Liver (tissue), 9 donors: ENCODE measurements around the gene KIAA1143. TPM values are rescaled to one million over a fixed set of nuclear protein-coding genes. Genes with fewer than 3 reads are reported as not detected.

Experiments
- DNase-seq: peaks from one replicate; pipeline ENCODE4 v3.0.0-alpha.2; 2017; ENCODE audit warnings: low spot score
- H3K27ac ChIP-seq, 2 donors: one replicate each; pipeline ENCODE4 v1.7.0; 2013; ENCODE audit warnings: inconsistent platforms in 2 of 2, low read length in 2 of 2, control low read depth in 1 of 2, low read depth in 1 of 2, mild to moderate bottlenecking in 1 of 2
- H3K27me3 ChIP-seq, 4 donors: one replicate each; pipeline versions ENCODE4 v1.6.1 to v1.7.0; 2013; ENCODE audit warnings: low read length in 3 of 4, inconsistent platforms in 1 of 4, mild to moderate bottlenecking in 1 of 4, moderate library complexity in 1 of 4; ENCODE audit not compliant: control insufficient read depth in 4 of 4, insufficient read depth in 4 of 4
- H3K36me3 ChIP-seq, 4 donors: one replicate each; pipeline versions ENCODE4 v1.6.1 to v1.7.0; 2013; ENCODE audit warnings: low read length in 3 of 4, mild to moderate bottlenecking in 3 of 4, low read depth in 1 of 4, moderate library complexity in 1 of 4; ENCODE audit not compliant: control insufficient read depth in 4 of 4, insufficient read depth in 3 of 4
- H3K4me1 ChIP-seq, 4 donors: one replicate each; pipeline versions ENCODE4 v1.6.1 to v1.7.0; 2013; ENCODE audit warnings: low read length in 3 of 4, mild to moderate bottlenecking in 3 of 4, moderate library complexity in 1 of 4; ENCODE audit not compliant: control insufficient read depth in 4 of 4, insufficient read depth in 4 of 4
- H3K4me3 ChIP-seq, 3 donors: one replicate each; pipeline versions ENCODE4 v1.6.1 to v1.7.0; 2013; ENCODE audit warnings: low read length in 3 of 3, control low read depth in 1 of 3, low read depth in 1 of 3, mild to moderate bottlenecking in 1 of 3
- H3K9ac ChIP-seq, 2 donors: one replicate each; pipeline ENCODE4 v1.7.0; 2013; ENCODE audit warnings: low read length in 2 of 2, mild to moderate bottlenecking in 2 of 2, moderate library complexity in 2 of 2, control low read depth in 1 of 2, low read depth in 1 of 2
- H3K9me3 ChIP-seq, 4 donors: one replicate each; pipeline versions ENCODE4 v1.6.1 to v1.7.0; 2013; ENCODE audit warnings: low read length in 3 of 4; ENCODE audit not compliant: control insufficient read depth in 4 of 4
- EGR1 ChIP-seq, 2 donors: IDR thresholded peaks; 2 replicates each; pipeline ENCODE4 v1.6.1; 2016 to 2018; ENCODE audit warnings: antibody characterized with exemption in 2 of 2, low read depth in 2 of 2
- FOXA1 ChIP-seq: IDR thresholded peaks from 2 replicates; pipeline ENCODE4 v1.6.1; 2016; ENCODE audit warnings: antibody characterized with exemption
- FOXA2 ChIP-seq: IDR thresholded peaks from 2 replicates; pipeline ENCODE4 v1.6.1; 2016; ENCODE audit warnings: antibody characterized with exemption
- GABPA ChIP-seq, 2 donors: IDR thresholded peaks in 1 of 2; conservative IDR thresholded peaks in 1 of 2; 2 replicates each; pipeline ENCODE4 v1.6.1; 2016; ENCODE audit warnings: antibody characterized with exemption in 2 of 2, mild to moderate bottlenecking in 1 of 2, moderate library complexity in 1 of 2
- HNF4A ChIP-seq, 2 donors: conservative IDR thresholded peaks; 2 replicates each; pipeline ENCODE4 v1.6.1; 2016; ENCODE audit warnings: antibody characterized with exemption in 2 of 2, mild to moderate bottlenecking in 2 of 2
- HNF4G ChIP-seq: IDR thresholded peaks from 2 replicates; pipeline ENCODE4 v1.6.1; 2016; ENCODE audit warnings: antibody characterized with exemption
- JUND ChIP-seq, 2 donors: IDR thresholded peaks; 2 replicates each; pipeline ENCODE4 v1.6.1; 2016; ENCODE audit warnings: antibody characterized with exemption in 2 of 2
- NR2F2 ChIP-seq: IDR thresholded peaks from 2 replicates; pipeline ENCODE4 v1.6.1; 2016; ENCODE audit warnings: antibody characterized with exemption
- RAD21 ChIP-seq, 2 donors: IDR thresholded peaks; 2 replicates each; pipeline ENCODE4 v1.6.1; 2016; ENCODE audit warnings: antibody characterized with exemption in 2 of 2, mild to moderate bottlenecking in 2 of 2
- RXRA ChIP-seq, 2 donors: IDR thresholded peaks; 2 replicates each; pipeline ENCODE4 v1.6.1; 2017 to 2018; ENCODE audit warnings: antibody characterized with exemption in 2 of 2, mild to moderate bottlenecking in 1 of 2
- SP1 ChIP-seq: IDR thresholded peaks from 2 replicates; pipeline ENCODE4 v1.6.1; 2018; ENCODE audit warnings: antibody characterized with exemption, mild to moderate bottlenecking
- TAF1 ChIP-seq: conservative IDR thresholded peaks from 2 replicates; pipeline ENCODE4 v1.6.1; 2016; ENCODE audit warnings: antibody characterized with exemption, mild to moderate bottlenecking
- YY1 ChIP-seq: IDR thresholded peaks from 2 replicates; pipeline ENCODE4 v1.6.1; 2016; ENCODE audit warnings: antibody characterized with exemption, mild to moderate bottlenecking
- WGBS: extraction: QIAGEN DNeasy Blood & Tissue Kit; methylation state at CpG from one replicate; pipeline ENCODE4 v1.1.7; 2013; 5-methylcytosine and 5-hydroxymethylcytosine counted together
- polyA plus RNA-seq, 2 donors: library from polyadenylated mRNA; stranded (reverse) in 1 of 2; unstranded in 1 of 2; fragments of 200-250 nt in 1 of 2; fragments of >200 nt in 1 of 2; fragmentation: Nextera tagmentation in 1 of 2; extraction: Ambion mirVana in 1 of 2; gene quantifications; one replicate each; pipeline versions ENCODE4 v1.2.1 to v1.2.3, GENCODE V29; 2013 to 2015
- total RNA-seq, 2 donors: library from RNA; depleted of rRNA; stranded (reverse); fragments of >200 nt; gene quantifications; one replicate each; pipeline ENCODE4 v1.2.3, GENCODE V29; 2014
- TF ChIP-seq, protein P1 (sequence below): IDR thresholded peaks from 2 replicates; pipeline ENCODE4 v1.6.1; 2016; ENCODE audit warnings: antibody characterized with exemption
- TF ChIP-seq, protein P2 (sequence below): IDR thresholded peaks from 2 replicates; pipeline ENCODE4 v1.6.1; 2016; ENCODE audit warnings: antibody characterized with exemption
- TF ChIP-seq, protein P3 (sequence below): IDR thresholded peaks from 2 replicates; pipeline ENCODE4 v1.6.1; 2016; ENCODE audit warnings: antibody characterized with exemption, mild to moderate bottlenecking
- TF ChIP-seq, protein P4 (sequence below): IDR thresholded peaks from 2 replicates; pipeline ENCODE4 v1.6.1; 2016; ENCODE audit warnings: antibody characterized with exemption
- TF ChIP-seq, protein P5 (sequence below): fragments of 150-350 bp; IDR thresholded peaks from 2 replicates; pipeline ENCODE4 v1.5.1; 2017; ENCODE audit warnings: improper control_type of control experiment, low read depth, low read length; ENCODE audit not compliant: missing input control
- donor health status: healthy.
- donor health status: healthy.
- donor health status: healthy.
- donor health status: healthy.
- donor health status: healthy.

The KIAA1143 gene
- total and polyA plus RNA-seq, 4 donors, result 3.9 to 10.3 (median 7.2) TPM

DNA sequence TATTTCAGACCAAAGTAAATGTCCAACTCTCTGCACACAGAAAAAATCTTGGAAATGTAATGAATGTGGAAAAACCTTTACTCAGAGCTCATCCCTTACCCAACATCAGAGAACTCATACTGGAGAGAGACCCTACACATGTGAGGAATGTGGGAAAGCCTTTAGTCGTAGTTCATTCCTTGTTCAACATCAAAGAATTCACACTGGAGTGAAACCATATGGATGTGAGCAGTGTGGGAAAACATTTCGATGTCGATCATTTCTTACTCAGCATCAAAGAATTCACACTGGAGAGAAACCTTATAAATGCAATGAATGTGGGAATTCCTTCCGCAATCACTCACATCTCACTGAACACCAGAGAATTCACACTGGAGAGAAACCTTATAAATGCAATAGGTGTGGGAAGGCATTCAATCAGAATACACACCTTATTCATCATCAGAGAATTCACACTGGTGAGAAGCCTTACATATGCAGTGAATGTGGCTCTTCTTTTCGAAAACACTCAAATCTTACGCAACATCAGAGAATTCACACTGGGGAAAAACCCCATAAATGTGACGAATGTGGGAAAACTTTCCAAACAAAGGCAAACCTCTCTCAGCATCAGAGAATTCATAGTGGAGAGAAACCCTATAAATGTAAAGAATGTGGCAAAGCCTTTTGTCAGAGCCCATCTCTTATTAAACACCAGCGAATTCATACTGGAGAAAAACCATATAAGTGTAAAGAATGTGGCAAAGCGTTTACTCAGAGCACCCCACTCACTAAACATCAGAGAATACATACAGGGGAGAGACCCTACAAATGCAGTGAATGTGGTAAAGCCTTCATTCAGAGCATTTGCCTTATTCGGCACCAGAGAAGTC is 40.0 kb downstream of the KIAA1143 start:
- Histone ChIP-seq H3K9ac (no peak overlapping the region), H3K27me3 (no peaks in the 10 kb centered on the region), H3K36me3 (peaks cover 4 to 32% (median 27%) of the 10 kb centered on the region in 4 donors), H3K4me1 (no peaks in the 10 kb centered on the region), H3K9me3 (peaks cover 63 to 83% (median 69%) of the 10 kb centered on the region in 4 donors), H3K27ac (no peak overlapping the region), H3K4me3 (peak overlapping the region in 2 of 3 donors; percentile 58 to 69)
- TF ChIP-seq EGR1 (IDR thresholded peaks at IDR 0.05; ENCODE audit: low read depth in 2 of 2) (no peak), GABPA (IDR thresholded peaks at IDR 0.05 in 1 of 2, conservative IDR thresholded peaks at IDR 0.05 in 1 of 2) (no peak), RXRA (IDR thresholded peaks at IDR 0.05) (no peak), FOXA1 (no peak), YY1 (no peak)
- DNase-seq, result no peak
- 96% methylated on average over 10 of the region's 10 CpGs for WGBS

DNA sequence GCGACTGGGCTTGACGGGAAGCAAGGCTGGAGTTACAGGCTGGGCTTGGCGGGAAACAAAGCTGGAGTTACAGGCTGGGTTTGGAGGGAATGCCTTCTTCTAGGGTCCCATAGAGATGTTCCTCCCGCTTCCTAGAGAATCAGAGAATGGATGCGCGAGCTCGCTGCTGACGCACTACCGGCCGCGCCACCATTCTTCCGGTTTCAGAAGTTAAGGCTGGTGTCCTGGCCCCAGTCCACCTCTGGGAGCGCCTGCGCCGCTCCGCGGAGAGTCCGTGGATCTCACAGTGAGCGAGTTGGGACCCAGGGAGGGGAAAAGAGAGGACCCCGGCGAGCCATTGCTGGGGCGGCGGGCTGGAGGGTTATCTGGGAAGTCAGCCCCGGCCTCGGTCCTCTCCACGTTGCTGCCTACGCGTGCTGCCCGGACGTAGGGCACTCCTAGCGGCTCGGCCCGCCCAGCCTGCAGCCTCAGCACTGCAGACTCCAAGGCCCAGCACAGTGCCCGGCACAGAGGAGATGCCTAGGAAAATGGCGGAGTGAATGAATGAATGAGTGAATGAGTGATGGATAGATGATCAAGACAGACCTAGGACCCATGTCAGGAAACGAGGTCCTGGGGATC is 48.9 kb downstream of the KIAA1143 start, which contains the start of gene ZNF502:
Gene ZNF502 (plus strand): TSS at position 206 of the 621 bp plus-strand sequence. CDS start 7,602 bp downstream, outside the sequence.
- TF ChIP-seq RXRA (IDR thresholded peaks at IDR 0.05) (peak in 1 of 2 donors; percentile 10), HNF4G (no peak), GABPA (IDR thresholded peaks at IDR 0.05 in 1 of 2, conservative IDR thresholded peaks at IDR 0.05 in 1 of 2) (peak; percentile 85 to 97), FOXA1 (no peak), EGR1 (IDR thresholded peaks at IDR 0.05; ENCODE audit: low read depth in 2 of 2) (no peak), HNF4A (conservative IDR thresholded peaks at IDR 0.05) (no peak), SP1 (no peak), JUND (IDR thresholded peaks at IDR 0.05) (no peak), RAD21 (IDR thresholded peaks at IDR 0.05) (peak; percentile 20 to 59), FOXA2 (no peak), YY1 (peak; percentile 91), NR2F2 (no peak), TAF1 (peak; percentile 18)
- TF ChIP-seq, protein P1, sequence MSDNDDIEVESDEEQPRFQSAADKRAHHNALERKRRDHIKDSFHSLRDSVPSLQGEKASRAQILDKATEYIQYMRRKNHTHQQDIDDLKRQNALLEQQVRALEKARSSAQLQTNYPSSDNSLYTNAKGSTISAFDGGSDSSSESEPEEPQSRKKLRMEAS, result no peak
- TF ChIP-seq, protein P2, sequence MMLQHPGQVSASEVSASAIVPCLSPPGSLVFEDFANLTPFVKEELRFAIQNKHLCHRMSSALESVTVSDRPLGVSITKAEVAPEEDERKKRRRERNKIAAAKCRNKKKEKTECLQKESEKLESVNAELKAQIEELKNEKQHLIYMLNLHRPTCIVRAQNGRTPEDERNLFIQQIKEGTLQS, result no peak
- TF ChIP-seq, protein P3, sequence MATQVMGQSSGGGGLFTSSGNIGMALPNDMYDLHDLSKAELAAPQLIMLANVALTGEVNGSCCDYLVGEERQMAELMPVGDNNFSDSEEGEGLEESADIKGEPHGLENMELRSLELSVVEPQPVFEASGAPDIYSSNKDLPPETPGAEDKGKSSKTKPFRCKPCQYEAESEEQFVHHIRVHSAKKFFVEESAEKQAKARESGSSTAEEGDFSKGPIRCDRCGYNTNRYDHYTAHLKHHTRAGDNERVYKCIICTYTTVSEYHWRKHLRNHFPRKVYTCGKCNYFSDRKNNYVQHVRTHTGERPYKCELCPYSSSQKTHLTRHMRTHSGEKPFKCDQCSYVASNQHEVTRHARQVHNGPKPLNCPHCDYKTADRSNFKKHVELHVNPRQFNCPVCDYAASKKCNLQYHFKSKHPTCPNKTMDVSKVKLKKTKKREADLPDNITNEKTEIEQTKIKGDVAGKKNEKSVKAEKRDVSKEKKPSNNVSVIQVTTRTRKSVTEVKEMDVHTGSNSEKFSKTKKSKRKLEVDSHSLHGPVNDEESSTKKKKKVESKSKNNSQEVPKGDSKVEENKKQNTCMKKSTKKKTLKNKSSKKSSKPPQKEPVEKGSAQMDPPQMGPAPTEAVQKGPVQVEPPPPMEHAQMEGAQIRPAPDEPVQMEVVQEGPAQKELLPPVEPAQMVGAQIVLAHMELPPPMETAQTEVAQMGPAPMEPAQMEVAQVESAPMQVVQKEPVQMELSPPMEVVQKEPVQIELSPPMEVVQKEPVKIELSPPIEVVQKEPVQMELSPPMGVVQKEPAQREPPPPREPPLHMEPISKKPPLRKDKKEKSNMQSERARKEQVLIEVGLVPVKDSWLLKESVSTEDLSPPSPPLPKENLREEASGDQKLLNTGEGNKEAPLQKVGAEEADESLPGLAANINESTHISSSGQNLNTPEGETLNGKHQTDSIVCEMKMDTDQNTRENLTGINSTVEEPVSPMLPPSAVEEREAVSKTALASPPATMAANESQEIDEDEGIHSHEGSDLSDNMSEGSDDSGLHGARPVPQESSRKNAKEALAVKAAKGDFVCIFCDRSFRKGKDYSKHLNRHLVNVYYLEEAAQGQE, result no peak
- TF ChIP-seq, protein P4, sequence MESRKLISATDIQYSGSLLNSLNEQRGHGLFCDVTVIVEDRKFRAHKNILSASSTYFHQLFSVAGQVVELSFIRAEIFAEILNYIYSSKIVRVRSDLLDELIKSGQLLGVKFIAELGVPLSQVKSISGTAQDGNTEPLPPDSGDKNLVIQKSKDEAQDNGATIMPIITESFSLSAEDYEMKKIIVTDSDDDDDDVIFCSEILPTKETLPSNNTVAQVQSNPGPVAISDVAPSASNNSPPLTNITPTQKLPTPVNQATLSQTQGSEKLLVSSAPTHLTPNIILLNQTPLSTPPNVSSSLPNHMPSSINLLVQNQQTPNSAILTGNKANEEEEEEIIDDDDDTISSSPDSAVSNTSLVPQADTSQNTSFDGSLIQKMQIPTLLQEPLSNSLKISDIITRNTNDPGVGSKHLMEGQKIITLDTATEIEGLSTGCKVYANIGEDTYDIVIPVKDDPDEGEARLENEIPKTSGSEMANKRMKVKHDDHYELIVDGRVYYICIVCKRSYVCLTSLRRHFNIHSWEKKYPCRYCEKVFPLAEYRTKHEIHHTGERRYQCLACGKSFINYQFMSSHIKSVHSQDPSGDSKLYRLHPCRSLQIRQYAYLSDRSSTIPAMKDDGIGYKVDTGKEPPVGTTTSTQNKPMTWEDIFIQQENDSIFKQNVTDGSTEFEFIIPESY, result no peak
- TF ChIP-seq, protein P5, sequence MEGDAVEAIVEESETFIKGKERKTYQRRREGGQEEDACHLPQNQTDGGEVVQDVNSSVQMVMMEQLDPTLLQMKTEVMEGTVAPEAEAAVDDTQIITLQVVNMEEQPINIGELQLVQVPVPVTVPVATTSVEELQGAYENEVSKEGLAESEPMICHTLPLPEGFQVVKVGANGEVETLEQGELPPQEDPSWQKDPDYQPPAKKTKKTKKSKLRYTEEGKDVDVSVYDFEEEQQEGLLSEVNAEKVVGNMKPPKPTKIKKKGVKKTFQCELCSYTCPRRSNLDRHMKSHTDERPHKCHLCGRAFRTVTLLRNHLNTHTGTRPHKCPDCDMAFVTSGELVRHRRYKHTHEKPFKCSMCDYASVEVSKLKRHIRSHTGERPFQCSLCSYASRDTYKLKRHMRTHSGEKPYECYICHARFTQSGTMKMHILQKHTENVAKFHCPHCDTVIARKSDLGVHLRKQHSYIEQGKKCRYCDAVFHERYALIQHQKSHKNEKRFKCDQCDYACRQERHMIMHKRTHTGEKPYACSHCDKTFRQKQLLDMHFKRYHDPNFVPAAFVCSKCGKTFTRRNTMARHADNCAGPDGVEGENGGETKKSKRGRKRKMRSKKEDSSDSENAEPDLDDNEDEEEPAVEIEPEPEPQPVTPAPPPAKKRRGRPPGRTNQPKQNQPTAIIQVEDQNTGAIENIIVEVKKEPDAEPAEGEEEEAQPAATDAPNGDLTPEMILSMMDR, result peak; percentile 22
- peak; percentile 77 for DNase-seq
- Histone ChIP-seq H3K4me3 (peak within 1 kb of the TSS; percentile 73 to 96 (median 78)), H3K4me1 (peaks cover 0 to 12% (median 2%) of the 10 kb centered on the region in 4 donors), H3K9me3 (peaks cover 22 to 33% (median 28%) of the 10 kb centered on the region in 4 donors), H3K27ac (peak within 1 kb of the TSS in 1 of 2 donors; percentile 61), H3K36me3 (peaks cover 0 to 5% (median 1%) of the 10 kb centered on the region in 4 donors), H3K9ac (peak within 1 kb of the TSS in 1 of 2 donors; percentile 39), H3K27me3 (peaks cover 0 to 3% (median 1%) of the 10 kb centered on the region in 4 donors)
- 5% methylated on average over 36 of the region's 36 CpGs for WGBS
